HG03159 (cell line): Measurements from ENCODE around the gene PTPN1.
"Not testable (repeated sequence)": the region's sequence is repeated elsewhere in the genome, so short reads cannot be mapped to it uniquely, and the experiment has no call there.

Experiments used
- ATAC-seq: cut with Tn5 transposase; IDR thresholded peaks from one replicate; pipeline ENCODE4 v1.9.1; 2021; ENCODE audit warnings: mild to moderate bottlenecking, moderate library complexity; ENCODE audit not compliant: unreplicated experiment

PTPN1 gene

GRCh38 chr20:50478162-50478990, 31.8 kb upstream of the PTPN1 start:
- ATAC-seq = peak; percentile 76

- no peak for ATAC-seq
These were observed 28.4 kb upstream of the PTPN1 start for GRCh38 chr20:50481741-50482140.

- no peak for ATAC-seq
These were observed 27.7 kb upstream of the PTPN1 start for GRCh38 chr20:50482396-50482981.

- ATAC-seq = no peak
These were observed 25.8 kb upstream of the PTPN1 start for GRCh38 chr20:50484271-50484976.

GRCh38 chr20:50487397-50487796, 22.8 kb upstream of the PTPN1 start:
- ATAC-seq = no peak

GRCh38 chr20:50488236-50488806, 21.9 kb upstream of the PTPN1 start:
- ATAC-seq = no peak

GRCh38 chr20:50491168-50491567, 19.0 kb upstream of the PTPN1 start:
- ATAC-seq = no peak

GRCh38 chr20:50491926-50492634, 18.1 kb upstream of the PTPN1 start:
- ATAC-seq = no peak

- no peak for ATAC-seq
These were observed 16.3 kb upstream of the PTPN1 start for GRCh38 chr20:50493881-50494253.

- no peak for ATAC-seq
These were observed 15.8 kb upstream of the PTPN1 start for GRCh38 chr20:50494428-50494827.

- no peak for ATAC-seq
These were observed 13.3 kb upstream of the PTPN1 start for GRCh38 chr20:50496773-50497385.

- ATAC-seq = no peak
These were observed 12.0 kb upstream of the PTPN1 start for GRCh38 chr20:50498071-50498776.

- no peak for ATAC-seq
These were observed 10.2 kb upstream of the PTPN1 start for GRCh38 chr20:50499938-50500337.

GRCh38 chr20:50501972-50502745, 8.0 kb upstream of the PTPN1 start:
- no peak for ATAC-seq

GRCh38 chr20:50504231-50504823, 5.9 kb upstream of the PTPN1 start:
- no peak for ATAC-seq

GRCh38 chr20:50506270-50506579, 4.0 kb upstream of the PTPN1 start:
- no peak for ATAC-seq

- ATAC-seq = not testable (repeated sequence)
These were observed 2.4 kb upstream of the PTPN1 start for GRCh38 chr20:50507745-50508144.

- no peak for ATAC-seq
These were observed 1.9 kb upstream of the PTPN1 start for GRCh38 chr20:50508171-50508755.
